Activated CD8-positive, alpha-beta memory T cell treated with anti-CD3 and anti-CD28 coated beads, Interleukin-2, amount 50 U/mL, for 48 hours (primary cell): ENCODE measurements around the gene CSAD.
"Not testable (repeated sequence)": the region's sequence is repeated elsewhere in the genome, so short reads cannot be mapped to it uniquely, and the experiment has no call there.

Source experiments
- DNase-seq: peaks from one replicate; pipeline ENCODE4 v3.0.0-alpha.2; 2020

The CSAD gene

GRCh38 chr12:53176750-53177149, 4.0 kb downstream of the CSAD start:
- no peak for DNase-seq

DNA sequence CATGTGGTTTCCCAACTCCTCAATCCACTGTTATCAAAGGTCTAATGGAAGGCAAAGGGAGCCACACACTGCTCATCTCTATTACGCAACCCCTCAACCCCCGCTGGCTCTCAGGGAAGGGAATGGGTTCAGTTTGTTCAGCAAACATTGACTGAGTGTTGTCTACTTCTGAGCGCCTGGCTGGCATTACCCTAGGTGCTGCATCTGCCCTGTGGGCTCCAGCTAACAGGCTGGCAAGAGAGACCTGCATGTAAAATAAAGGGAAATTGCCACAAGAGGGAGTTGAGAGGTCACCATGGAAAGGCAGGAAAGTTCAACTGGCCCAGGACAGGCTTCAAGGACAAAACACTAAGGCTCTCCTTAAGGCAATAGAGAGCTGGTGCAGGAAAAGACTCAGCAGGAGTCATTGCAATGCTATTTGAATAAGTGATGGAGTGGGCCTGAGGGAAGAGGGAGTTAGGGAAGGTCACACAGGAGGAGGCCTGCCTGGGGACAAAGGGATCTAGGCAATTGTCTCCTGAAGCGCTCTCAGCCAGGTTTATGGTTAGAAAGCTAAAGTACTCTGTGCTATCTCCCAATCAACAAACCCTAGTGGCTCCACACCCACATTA, 5.7 kb downstream of the CSAD start:
- DNase-seq = no peak

- DNase-seq = no peak
Measured at GRCh38 chr12:53173085-53173715, 7.5 kb downstream of the CSAD start.

DNA sequence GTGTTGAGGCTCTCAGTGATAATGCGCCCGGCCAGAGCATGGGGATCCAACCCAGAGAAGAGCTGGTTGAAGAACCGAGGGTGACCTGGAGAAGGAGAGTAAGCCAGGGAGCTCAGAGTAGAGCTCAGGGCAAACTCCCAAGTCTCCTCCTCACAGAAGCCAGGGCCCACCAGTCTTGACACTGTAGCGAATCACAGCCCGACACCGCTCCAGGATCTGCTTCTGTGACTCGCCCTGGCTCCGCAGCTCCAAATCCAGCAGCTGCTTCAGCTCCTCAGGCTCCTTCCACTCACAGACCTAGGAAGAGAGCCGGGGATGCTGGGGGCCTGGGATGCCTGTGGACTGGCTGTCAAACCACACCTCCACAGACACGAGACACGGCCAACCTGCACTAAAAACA, 8.4 kb downstream of the CSAD start:
- no peak for DNase-seq

DNA sequence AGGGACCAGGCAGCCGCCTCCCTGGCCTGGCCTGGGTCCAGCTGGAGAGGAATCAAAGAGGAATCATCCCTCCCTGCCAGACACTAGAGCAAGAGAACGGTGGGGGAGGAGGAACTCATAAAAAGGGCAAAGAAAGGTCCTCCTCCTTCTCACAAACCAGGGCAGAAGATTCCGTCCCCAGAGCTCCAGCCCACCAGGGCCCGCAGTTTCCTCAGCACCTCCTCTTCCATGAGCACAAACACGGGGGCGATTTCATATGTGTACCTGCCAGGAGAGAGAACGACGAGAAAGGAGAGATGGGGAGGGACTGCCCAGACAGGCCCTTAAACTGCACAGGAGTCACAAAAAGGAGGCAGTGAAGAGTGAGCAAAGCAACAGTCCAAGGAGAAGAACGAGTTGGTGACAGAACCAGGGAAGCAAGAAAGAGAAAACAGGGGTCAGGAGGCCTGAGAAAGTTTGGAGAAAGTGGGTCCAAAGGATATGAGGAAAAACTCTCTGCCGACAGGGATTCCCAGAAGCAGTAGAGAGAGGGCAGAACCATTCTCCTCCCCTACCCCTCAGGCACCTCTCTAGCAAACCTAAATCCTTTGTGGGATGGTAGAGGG, 8.9 kb downstream of the CSAD start:
- no peak for DNase-seq

DNA sequence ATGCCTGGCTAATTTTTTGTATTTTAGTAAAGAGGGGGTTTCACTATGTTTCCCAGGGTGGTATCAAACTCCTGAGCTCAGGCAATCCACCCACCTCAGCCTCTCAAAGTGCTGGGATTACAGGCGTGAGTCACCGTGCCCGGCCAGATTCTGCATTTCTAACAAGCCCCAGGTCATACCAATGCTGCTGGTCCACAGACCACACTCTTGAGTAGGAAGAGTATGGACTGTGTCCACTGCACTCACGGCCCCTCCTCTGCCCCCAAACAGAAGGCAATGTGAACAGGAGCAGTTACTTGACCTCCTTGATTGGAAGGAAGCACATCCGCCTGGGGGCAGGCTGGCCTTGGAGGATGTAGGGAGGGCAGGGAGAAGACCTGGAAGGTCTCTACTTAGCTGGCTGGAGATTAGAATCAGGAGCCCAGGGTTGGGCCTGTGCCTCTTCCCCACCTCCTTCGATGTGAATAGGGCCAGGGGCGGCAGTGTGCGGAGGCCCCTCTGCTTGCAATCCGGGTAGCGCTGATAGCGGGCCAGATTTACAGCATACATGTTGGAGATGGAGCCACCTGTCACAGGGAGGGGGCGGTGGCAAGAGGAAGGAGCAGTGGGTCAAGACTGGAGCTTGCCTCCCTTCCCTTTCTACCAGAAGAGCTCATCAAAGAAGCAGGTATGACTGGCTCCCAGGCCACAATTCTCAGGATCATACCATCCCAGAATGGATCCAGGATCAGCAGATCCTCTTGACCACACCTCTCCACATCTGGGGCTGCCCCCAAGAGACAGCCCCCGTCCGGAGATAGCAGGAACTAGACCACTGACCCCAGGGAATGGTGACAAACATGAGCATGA, 9.6 kb downstream of the CSAD start:
- DNase-seq = no peak

GRCh38 chr12:53170215-53170614, 10.5 kb downstream of the CSAD start:
- no peak for DNase-seq

DNA sequence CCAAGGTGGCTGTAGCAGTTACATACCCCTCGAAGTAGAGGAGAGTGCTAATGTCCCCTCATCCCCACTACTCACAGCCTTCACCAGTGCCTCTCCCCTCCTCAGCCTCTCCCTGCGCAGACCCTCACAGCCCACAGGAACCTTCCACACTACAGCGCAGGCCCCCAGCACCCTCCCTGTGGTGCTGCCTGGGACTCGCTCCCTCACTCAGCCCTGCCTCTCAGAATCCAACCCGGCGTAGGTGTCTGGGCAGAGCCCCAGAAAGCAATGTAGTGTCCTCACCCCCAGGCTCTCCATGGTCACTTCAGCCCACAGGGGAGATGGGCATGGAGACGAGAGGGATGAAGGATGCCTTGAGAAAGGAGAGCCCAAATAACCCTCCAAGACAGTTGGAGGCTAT, 11.1 kb downstream of the CSAD start:
- no peak for DNase-seq

DNA sequence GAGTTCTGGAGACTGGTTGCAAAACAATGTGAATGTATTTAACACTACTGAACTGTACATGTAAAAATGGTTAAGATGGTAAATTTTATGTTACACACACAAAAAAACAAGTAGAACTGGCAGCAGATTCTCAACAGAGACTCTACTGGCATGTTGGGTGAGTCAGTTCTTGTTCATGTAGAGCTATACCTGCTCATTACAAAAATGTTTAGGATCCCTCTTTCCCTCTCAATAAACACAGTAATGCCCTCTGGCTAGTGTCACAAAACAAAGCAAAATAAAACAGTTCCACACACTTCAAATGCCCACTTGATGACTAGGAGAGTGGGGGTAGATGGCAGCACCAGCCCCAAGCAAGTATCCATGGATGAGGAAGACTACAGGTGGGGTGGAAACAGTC, 13.9 kb downstream of the CSAD start:
- no peak for DNase-seq

GRCh38 chr12:53163008-53163407, 17.7 kb downstream of the CSAD start:
- not testable (repeated sequence) for DNase-seq

- DNase-seq = no peak
Measured at GRCh38 chr12:53161119-53161911, 19.4 kb downstream of the CSAD start.

GRCh38 chr12:53160673-53161072, 20.1 kb downstream of the CSAD start:
- no peak for DNase-seq

- no peak for DNase-seq
Measured at GRCh38 chr12:53160000-53160399, 20.7 kb downstream of the CSAD start.

GRCh38 chr12:53159195-53159839, 21.4 kb downstream of the CSAD start:
- peak; percentile 95 for DNase-seq

DNA sequence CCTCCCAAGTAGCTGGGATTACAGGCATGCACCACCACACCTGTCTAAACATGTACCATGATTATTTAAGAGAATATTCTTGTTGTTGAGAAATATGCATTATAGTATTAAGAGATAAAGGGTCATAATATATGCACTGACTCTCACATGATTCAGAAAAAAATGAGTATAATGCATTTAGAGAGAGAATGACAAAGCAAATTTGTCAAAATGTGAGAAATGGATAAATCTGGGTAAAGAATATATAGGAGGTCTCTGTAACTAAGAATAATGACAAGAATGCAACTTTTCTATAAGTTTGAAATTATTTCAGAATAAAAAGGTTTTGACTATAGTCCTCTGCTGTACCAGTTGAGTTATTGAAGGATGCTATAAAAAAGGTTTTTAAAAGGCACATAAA, 28.3 kb downstream of the CSAD start:
- no peak for DNase-seq

DNA sequence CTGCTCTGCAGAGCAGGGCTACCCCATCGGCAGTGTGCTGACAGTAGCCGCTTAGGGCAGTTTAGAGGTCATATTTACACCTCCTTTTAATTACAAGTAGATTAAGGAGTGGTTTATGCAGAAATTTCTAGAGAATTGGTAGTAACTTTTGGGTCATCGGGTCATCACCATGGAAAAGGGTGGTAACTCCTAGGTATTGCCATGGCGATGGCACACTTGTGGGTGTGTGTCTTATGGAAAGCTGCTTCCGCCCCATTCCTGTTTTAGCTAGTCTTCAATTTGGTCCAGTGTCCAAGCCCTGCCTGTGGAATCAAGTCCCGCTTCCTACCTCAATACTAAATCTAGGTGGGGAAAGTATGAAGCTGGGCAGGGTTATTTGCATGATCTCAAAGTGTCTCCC, 29.7 kb downstream of the CSAD start:
- no peak for DNase-seq

- no peak for DNase-seq
Measured at GRCh38 chr12:53147653-53148052, 33.1 kb downstream of the CSAD start.

- DNase-seq = no peak
Measured at GRCh38 chr12:53147181-53147580, 33.5 kb downstream of the CSAD start.

- no peak for DNase-seq
Measured at GRCh38 chr12:53145383-53146260, 35.1 kb downstream of the CSAD start.

DNA sequence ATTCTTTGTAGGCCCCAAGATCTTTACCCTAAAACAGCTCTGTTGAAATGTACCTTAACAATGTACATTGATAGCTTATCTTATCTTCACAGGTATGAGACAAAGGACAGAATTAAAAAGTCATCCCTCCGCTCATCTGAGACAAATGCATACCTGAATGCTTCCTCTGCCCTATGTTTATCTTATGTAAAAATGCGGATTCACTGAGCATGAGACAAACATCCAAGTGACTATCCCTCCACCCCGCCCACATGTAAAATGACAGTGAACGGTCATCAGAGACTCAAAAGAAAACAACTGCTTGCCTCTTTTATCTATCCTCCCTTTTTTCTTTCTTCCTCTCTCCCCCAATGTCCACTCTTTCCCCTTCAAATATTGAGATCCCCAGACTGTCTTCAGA, 37.4 kb downstream of the CSAD start:
- no peak for DNase-seq

DNA sequence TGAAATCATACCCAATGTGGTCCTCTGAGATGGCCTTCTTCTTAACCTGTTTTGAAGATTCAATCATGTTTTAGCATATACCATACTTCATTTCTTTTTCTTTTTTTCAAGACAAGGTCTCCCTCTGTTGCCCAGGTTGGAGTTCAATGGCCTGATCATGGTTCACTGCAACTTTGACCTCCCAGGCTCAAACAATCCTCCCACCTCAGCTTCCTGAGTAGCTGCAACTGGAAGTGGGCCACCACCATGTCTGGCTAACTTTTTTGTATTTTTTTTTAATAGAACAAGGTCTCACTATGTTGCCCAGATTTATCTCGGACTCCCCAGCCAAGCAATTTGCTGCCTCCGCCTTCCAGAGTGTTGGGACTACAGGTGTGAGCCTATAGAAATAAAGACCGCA, 47.0 kb downstream of the CSAD start:
- DNase-seq = no peak
